Measurements from ENCODE around the gene RGS7. TPM values are rescaled to one million over a fixed set of nuclear protein-coding genes. Genes with fewer than 3 reads are reported as not detected.
"Not testable (repeated sequence)": the region's sequence is repeated elsewhere in the genome, so short reads cannot be mapped to it uniquely, and the experiment has no call there.

RGS7 gene
- total RNA-seq, 1 donor from 2014 or later: not detected

DNA sequence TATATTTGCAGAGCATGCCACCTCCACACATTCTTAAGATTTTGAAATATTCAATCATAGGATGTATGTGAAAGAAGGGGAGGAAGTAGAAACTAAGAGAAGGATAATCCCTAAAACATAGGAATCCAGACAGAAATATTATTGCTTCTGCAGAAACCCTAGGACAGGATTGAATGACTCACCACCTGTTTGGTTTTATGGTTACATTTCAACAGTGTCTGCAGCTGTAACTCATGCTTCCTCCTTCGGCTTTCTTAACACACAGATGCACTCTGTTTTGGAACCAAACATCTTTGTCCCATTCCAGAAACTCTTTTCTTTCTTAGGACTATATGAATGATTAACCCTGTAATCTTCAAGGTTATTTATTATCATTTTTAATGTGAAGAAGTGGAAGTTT is 20.7 kb downstream of the RGS7 start:
- intact Hi-C loops (cut with micrococcal nuclease): no loop called here
- DNase-seq: no peak
- no peak for ATAC-seq

DNA sequence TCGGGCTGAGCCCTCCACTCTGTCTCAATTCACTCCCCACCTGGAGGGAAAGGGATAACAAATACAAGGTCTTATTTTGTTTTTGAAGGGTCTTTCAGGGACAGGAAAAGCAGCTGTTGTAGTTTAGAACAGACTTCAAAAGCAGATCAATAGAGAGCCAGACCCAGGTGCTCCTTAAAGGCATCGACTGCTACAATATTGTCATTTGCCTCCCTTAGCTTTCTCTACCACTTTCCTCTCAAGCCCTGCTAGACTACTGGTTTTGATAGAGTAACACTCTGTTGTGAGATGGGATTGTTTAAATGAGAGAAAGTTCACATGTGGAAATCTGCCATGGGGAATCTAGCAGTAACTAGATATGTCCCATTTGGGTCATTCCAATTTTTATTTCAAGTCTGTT is 24.0 kb downstream of the RGS7 start:
- DNase-seq (no peak), ATAC-seq (no peak)
- intact Hi-C loops (cut with micrococcal nuclease): no loop called here

DNA sequence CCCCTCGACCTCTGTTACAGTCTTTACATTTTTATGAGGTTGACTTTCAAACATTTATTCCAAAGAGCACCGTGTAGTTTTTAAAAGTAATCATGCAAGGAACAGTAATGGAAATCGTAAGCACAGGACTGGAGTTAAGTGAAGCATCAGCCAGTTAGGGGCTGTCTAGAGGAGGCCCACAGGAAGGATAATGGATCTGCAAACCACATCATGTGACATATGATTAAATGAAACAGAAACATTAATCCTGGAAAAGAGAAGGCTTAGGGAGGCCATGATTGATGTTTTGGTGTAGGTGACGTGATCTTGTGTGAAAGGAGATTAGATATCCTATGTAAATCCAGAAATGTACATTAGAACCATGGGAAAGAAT is 25.0 kb downstream of the RGS7 start:
- DNase-seq (no peak), ATAC-seq (no peak)
- intact Hi-C loops (cut with micrococcal nuclease): no loop called here

DNA sequence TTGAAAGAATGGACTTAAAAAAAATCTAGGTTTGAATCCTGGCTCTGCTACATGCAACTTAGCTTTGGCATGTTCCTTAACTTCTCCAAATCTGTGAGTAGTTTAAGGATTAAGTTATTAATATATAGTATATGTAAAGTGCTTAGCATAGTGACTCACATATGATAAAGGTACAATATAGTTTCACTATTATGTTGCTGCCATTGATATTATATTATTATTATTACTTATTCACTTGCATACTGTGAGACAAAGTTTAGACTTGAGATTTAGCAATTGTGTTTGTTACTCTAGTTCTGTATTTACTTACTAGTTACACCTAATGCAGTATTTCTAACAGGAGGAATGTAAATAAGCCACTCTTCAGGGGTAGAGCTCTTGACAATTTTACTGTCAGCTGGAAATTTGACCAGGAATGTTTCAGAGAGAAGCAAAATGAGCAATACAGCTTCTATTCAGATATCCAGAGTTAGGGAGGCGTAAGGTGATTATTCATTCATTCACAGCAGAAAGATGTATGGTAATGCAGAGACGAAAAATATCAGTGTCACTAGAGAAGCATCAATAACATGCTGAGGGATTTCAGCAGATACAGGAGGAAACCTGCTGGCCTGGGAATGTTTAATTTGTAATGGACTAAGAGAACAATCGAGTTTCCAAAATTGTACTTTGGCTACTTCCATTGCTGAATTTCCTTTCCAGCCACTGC is 25.5 kb downstream of the RGS7 start:
- ATAC-seq (no peak), DNase-seq (no peak)
- intact Hi-C loops (cut with micrococcal nuclease): no loop called here

DNA sequence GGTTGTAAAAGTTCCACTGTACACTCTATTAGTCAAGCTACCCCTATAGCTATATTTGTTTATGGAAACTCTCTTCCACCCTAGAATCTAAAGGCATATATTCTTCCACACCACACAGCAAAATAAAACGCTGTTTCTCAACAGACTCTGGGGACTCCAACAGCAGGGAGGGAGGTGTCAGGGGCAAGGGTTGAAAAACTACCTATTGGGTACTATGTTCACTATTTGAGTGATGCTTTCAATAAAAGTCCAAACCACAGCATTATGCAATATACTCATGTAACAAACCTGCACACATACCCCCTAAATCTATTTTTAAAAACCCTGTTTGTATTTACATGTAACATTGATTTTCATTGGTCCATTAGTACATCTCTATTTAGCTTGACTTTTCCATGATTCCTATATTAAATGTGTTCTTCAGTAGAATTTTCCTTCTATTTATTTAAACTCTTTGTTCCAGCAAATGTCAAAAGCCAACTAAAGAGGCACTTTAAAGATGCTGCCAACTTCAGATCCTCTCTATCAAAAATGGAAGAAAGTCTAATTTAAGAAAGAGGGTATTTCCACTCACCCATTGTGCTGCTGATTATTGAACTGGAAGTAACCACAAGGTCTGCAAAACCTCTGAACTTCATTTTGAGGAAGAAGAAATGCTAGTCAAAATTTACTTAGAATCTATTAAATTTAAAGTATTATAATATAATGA is 26.2 kb downstream of the RGS7 start:
- intact Hi-C loops (cut with micrococcal nuclease): no loop called here
- ATAC-seq (no peak), DNase-seq (no peak)

DNA sequence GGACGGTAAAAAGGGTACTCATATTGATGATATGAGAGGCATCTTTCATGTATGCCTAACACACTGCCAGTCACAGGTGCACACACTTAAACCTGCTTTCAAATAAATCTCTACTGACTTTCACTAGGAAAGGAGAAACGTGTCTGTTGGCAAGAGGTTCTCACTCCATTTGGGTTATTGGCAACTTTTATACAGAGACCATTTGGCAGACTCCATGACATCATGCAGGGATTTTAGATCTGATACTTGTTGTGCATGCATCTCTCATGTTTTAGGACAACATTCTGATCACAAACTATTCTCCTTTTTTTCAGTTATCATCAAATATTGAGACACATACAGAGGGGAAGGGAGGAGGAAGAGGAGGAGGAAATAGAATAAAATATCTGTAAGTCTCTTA is 31.5 kb downstream of the RGS7 start:
- intact Hi-C loops (cut with micrococcal nuclease): no loop called here
- DNase-seq: no peak
- no peak for ATAC-seq

DNA sequence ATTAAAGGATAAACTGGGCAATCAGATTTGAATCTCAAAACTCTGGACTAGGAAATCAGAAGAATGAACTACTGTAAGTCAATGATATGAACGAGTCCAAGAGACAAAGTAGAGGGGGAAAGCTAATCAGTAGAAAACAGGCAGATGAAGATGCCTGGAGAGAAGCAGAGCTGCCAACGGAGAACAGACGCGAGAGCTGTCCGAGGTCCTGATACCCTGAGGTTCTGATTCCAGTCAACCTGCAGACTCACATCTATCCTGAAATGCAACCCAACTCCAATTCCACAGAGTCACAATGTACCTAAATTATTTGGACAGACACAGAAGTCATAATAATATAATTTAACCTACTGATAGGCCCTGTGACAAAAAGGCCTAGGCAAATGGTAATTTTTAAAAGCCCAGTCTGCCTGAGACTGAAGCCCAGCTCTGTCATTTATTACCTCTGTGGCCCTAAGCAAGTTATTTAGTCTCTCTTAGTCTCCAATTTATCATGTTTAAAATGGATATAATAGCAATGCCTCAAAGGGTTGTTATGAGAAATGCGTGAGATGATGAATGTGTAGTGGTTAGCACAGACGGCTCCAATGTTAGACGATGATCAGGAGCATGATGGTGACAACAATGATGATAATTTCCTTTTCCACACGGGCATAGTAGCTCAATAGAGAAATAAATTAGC is 33.4 kb downstream of the RGS7 start:
- DNase-seq: no peak
- intact Hi-C loops (cut with micrococcal nuclease): no loop called here
- no peak for ATAC-seq

DNA sequence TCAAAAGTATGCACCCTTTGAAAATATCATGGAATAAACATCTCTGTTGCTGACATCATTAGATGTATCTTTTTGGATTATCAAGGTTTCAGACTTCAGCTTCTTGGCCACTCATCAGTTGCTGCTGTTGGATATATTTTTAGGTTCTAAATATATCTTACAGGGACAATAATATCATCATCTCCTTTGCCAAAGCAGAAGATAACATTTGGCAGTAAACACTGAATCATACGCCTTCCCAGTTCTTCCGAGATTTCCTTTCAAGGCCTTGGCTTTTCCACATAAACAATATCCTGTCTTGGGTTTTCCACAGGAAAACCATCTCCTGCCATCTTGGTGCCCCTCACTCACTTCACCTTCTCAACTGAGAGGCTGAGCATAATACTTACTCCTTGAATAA is 39.3 kb downstream of the RGS7 start:
- intact Hi-C loops (cut with micrococcal nuclease): no loop called here
- ATAC-seq: no peak
- DNase-seq: no peak

DNA sequence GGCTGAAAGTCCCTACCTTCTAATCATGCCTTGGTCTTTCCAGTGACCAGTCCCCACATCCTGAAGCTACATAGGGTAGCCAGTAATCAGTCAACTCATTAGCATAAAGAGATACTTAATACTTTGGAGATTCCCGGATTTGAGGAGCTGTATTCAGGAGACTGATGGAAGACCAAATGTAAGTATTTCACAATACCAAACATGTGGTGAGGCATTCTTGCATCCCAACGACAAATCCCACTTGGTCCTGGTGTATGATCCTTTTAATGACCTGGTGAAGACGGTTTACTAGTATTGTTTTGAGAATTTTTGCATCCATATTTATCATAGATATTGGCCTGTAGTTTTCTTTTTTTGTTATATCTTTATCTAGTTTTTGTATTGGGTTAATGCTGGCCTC is 40.6 kb downstream of the RGS7 start:
- intact Hi-C loops (cut with micrococcal nuclease): no loop called here

DNA sequence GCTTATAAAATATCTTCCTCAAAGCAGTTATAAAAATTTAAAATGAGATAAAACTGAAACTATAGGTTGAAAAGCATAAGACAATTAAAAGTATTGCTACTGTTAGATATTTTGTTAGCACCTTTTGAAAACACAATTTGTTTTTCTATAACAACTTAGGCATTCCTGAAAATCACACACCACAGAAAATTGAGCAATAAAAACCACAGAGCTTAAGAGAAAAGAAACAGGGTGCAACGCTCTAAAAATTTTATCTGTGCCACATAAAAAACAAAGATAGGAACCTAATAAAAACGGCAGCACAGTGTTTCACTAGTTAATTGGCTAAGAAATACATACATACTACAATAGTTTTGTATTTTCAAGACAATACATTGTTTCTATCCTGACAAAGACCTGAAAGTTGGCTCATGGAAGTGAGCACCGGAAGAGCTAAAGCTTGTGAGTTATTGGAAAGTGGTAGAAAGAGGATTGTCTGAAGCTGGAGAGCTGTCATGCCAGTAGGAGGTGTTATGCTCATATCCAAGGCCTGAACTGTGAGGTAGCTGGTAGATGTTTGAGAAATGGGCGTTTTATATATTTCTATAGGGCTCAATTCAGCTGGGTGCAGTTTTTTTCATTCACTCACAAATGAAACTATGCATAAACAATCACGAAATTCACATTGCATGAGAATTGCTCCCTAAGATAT is 45.8 kb downstream of the RGS7 start:
- ATAC-seq: no peak
- intact Hi-C loops (cut with micrococcal nuclease): no loop called here
- no peak for DNase-seq

More for the DNA sequence above, 40.6 kb downstream of the RGS7 start:
- no peak for DNase-seq
- no peak for ATAC-seq

DNA sequence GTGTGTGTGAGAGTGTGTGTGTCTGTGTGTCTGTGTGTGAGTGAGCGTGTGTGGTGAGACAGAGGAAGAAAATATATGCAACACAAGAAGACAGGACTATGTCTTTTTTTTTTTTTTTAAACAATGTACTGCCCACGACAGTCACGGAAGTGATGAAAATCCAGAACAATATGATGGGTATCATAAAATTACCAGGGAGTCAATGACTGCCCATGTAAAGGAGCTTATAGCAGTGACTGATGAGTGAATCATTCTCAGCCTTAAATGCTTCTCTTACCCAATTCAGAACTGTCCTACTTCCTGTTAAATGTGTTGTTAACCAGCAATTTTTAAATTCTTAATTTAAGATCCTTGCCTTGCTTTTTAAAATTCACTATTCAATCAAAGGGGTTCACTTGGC is 46.6 kb downstream of the RGS7 start:
- intact Hi-C loops (cut with micrococcal nuclease): no loop called here
- DNase-seq: no peak
- ATAC-seq: no peak

DNA sequence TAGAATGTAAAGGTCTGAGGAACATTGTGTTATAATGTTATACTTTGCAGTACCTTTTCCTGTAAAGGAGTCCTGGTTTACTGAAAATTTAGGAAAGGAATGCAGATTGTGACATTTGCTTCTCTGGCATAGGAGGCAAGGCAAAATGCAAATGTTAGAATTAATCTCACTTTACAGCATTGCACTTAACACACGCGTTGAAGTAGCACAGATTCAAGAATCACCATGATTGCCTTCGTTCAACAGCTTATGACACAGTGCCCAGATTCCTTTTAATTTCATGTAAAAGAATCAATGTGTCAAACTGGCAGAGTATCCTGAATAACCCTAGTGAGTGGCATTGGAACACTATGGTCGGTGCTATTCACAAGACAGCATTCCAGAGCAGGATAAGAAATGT is 47.4 kb downstream of the RGS7 start:
- DNase-seq (no peak), ATAC-seq (no peak)
- intact Hi-C loops (cut with micrococcal nuclease): no loop called here

DNA sequence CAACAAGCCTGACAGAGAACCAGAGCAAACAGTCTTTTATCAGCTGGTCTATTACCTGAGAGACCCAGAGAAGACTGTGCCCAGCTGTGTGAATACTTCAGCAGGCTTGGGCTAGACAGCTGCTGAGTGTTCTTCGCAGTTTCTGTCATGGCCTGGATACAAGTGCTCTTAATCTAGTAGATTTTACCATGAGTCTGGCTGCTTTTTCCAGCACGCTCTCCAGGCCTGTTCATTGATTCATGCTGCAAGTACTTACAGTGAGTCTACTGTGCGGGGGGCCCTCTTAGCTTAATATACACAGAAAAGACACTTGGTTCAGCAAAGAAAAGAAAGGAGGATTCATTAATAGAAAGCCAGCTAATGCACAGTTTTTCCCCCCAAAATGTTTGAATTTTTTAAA is 48.5 kb downstream of the RGS7 start:
- DNase-seq: no peak
- ATAC-seq: no peak
- intact Hi-C loops (cut with micrococcal nuclease): no loop called here

DNA sequence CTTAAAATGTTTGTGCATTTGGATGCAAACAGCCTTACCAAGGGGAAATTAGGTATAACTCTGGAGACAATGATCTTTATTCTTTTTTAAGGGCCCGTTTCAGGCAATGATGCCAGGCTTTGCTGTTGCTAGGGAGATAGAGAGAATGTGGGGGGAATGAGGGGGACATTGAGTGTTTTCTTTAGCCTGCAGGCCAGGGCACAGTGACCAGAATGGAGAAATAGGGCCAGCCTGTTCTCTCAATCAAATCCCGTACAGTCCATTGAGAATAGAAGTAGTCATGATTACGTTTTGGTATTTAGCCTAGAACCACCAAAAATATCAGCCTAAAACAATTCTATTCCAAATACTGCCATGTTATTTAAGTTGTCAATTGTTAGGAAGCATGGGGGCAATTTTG is 49.0 kb downstream of the RGS7 start:
- DNase-seq: no peak
- no peak for ATAC-seq
- intact Hi-C loops (cut with micrococcal nuclease): no loop called here

DNA sequence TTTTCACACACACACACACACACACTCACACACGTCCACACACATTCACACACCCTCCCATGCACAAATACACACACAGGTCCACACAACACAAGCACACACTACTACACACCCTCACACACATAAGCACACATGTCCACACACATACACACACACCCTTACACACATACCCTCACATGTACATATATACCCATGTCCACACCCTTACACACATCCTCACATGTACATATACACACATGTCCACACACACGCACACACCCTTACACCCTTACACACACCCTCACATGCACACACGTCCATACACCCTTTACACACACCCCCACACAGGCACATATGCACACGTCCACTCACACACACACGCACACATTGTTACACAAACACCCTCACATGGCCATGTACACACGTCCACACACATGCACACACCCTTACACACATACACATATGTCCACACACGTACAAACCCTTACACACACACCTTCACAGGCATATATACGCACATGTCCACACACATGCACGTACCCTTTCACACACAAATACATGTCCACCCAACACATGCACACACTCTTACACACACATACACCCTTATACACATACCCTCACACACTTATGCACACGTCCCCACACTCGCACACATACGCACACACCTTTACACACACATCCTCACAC is 50.7 kb downstream of the RGS7 start:
- intact Hi-C loops (cut with micrococcal nuclease): no loop called here
- DNase-seq (no peak), ATAC-seq (no peak)

DNA sequence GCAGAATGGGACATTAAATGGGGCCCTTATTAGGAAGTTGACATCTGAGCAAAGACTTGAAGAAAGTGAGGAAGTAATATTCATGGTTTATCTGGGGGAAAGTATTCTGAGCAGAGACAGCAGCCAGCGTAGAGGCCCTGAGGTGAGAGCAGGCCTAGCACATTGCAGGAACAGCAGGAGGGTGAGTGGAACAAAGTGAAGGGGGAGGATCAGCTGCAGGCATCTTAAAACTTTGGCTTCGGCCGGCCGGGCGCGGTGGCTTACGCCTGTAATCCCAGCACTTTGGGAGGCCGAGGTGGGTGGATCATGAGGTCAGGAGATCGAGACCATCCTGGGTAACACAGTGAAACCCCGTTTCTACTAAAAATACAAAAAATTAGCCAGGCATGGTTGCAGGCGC is 55.0 kb downstream of the RGS7 start:
- intact Hi-C loops (cut with micrococcal nuclease); DNase-seq; ATAC-seq: not testable (repeated sequence)

DNA sequence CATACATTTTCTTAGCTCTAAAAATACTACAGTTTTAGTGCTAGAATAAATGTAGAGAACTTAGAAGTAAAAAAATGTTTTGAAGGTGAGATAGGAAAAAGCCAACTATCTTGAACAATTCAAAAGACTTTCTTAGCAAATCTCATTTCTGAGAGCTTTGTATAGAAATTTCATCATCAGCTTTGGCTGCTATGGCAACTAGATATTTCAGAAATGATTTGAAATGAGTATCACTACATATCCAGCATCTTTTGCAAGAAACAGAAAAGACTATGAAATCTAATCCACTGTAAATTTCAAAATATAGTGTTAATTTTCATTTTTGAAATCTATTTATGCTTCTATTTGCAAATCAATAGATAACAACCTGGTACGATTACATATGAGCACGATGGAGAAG is 57.7 kb downstream of the RGS7 start:
- ATAC-seq: no peak
- intact Hi-C loops (cut with micrococcal nuclease): no loop called here
- no peak for DNase-seq

DNA sequence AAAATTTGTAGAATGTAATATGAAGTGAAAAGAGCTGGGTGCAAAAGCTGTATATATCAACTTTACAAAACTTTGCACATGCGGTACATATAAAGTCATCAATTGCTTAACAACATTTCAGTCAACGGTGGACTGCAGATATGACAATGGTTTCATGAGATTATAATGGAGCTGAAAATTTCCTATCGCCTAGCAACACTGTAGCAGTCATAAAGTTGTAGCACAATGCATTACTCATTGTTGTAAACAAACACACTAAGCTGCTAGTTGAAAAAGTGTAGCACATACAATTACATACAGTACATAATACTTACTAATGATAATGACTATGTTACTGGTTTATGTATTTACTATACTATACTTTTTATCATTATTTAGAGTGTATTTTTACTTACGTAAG is 64.0 kb downstream of the RGS7 start:
- no peak for DNase-seq
- intact Hi-C loops (cut with micrococcal nuclease): no loop called here
- no peak for ATAC-seq

DNA sequence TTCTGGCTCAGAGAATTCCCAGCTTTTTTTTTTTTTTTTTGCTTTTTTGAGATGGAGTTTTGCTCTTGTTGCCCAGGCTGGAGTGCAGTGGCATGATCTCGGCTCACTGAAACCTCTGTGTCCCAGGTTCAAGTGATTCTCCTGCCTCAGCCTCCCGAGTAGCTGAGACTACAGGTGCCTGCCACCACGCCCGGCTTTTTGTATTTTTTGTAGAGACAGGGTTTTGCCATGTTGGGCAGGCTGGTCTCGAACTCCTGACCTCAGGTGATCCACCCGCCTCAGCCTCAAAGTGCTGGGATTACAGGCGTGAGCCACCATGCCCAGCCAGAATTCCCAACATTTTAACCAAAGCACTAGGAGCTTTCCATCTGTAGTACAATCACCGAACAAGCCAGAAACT is 65.5 kb downstream of the RGS7 start:
- intact Hi-C loops (cut with micrococcal nuclease); ATAC-seq; DNase-seq: not testable (repeated sequence)

DNA sequence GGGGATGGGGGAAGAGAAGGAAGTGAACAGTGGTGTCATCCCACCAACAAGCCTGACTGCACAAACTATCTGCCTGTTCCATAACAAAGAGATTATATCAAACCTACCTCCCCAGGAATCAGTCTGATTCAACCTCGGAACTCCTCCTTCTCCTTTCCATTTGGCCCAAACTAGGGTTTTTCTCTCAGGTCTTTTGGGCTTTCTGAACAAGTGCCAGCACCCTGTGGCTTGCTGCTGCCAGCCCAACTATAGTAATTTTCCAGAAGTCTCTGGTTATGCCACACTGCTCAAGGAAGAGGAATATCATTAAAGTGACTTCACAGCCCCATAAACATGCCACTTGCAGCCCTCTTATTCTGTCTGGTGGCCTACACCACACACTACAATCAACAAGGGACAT is 70.5 kb downstream of the RGS7 start:
- no peak for ATAC-seq
- DNase-seq: no peak
- intact Hi-C loops (cut with micrococcal nuclease): no loop called here
